Measurements from ENCODE around the gene FBF1.

Gene FBF1

DNA sequence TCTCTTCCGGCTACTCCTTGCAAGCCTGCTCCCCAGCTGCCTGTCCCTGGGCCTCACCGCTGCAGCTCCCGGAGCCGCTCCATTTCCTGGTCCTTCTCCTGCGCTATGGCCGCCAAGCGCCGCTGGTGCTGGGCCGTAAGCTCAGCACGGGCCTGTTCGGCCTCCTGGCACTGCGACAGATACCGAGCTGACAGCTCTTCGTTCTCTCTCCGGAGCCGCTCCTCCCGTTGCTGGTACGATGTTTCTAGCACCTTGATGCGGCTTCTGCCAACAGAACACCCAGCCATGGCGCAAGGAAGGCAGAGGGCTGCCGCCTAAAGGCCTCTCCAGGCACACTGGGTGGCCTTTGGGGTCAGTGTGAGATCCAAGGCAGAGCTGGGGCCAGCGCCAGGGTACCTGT is 21.2 kb downstream of the FBF1 start:
- no peak overlapping the region for H3K4me3 ChIP-seq (ENCODE audit: low read depth in 1 of 5, low read length in 5 of 5)
- no peak overlapping the region for H3K27ac ChIP-seq (ENCODE audit: low read depth, low read length)
- H3K9ac ChIP-seq (ENCODE audit: low read length in 5 of 5), result no peak overlapping the region
- H3K9me3 ChIP-seq (ENCODE audit: control insufficient read depth in 5 of 5, low read length in 5 of 5), result no peaks in the 10 kb centered on the region
- peaks cover 0 to 5% (median 0%) of the 10 kb centered on the region in 5 donors for H3K4me1 ChIP-seq (ENCODE audit: control insufficient read depth in 5 of 5, insufficient read depth in 5 of 5, low read length in 5 of 5)
- peaks cover 0 to 35% (median 20%) of the 10 kb centered on the region in 5 donors for H3K36me3 ChIP-seq (ENCODE audit: control insufficient read depth in 5 of 5, insufficient read depth in 5 of 5, low read length in 5 of 5)
- H3K27me3 ChIP-seq (ENCODE audit: control insufficient read depth in 5 of 5, insufficient read depth in 4 of 5, low read length in 5 of 5), result no peaks in the 10 kb centered on the region

DNA sequence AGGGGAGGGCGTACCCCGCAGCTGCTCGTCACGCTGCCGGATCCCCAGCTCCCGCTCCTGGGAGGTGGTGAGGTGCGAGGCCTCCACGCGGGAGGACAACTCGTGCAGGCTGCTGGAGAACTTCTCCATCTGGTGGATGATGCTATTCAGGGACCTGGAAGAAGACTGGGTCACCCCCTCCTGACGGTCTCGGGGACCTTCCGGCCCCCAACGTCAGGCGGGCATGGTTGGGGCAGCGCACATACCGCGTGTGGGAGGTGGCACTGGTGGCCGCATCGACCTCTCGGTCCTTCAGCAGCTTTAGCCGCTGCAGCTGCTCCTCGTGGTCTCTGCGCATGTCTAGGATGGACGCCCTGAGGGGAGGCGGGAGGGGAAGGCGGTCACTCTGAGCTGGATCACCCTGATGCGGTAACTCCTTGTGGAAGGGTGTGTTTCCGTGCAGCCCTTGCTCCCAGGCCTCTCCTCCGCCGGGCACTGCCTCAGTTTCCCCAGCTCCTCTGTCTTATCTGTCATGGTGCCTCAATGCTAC is 22.9 kb downstream of the FBF1 start:
- no peaks in the 10 kb centered on the region for H3K27me3 ChIP-seq (ENCODE audit: control insufficient read depth in 5 of 5, insufficient read depth in 4 of 5, low read length in 5 of 5)
- H3K36me3 ChIP-seq (ENCODE audit: control insufficient read depth in 5 of 5, insufficient read depth in 5 of 5, low read length in 5 of 5), result peaks cover 0 to 45% (median 26%) of the 10 kb centered on the region in 5 donors
- peaks cover 0 to 5% (median 0%) of the 10 kb centered on the region in 5 donors for H3K4me1 ChIP-seq (ENCODE audit: control insufficient read depth in 5 of 5, insufficient read depth in 5 of 5, low read length in 5 of 5)
- H3K27ac ChIP-seq (ENCODE audit: low read depth, low read length), result no peak overlapping the region
- no peak overlapping the region for H3K4me3 ChIP-seq (ENCODE audit: low read depth in 1 of 5, low read length in 5 of 5)
- no peak overlapping the region for H3K9ac ChIP-seq (ENCODE audit: low read length in 5 of 5)
- no peaks in the 10 kb centered on the region for H3K9me3 ChIP-seq (ENCODE audit: control insufficient read depth in 5 of 5, low read length in 5 of 5)

DNA sequence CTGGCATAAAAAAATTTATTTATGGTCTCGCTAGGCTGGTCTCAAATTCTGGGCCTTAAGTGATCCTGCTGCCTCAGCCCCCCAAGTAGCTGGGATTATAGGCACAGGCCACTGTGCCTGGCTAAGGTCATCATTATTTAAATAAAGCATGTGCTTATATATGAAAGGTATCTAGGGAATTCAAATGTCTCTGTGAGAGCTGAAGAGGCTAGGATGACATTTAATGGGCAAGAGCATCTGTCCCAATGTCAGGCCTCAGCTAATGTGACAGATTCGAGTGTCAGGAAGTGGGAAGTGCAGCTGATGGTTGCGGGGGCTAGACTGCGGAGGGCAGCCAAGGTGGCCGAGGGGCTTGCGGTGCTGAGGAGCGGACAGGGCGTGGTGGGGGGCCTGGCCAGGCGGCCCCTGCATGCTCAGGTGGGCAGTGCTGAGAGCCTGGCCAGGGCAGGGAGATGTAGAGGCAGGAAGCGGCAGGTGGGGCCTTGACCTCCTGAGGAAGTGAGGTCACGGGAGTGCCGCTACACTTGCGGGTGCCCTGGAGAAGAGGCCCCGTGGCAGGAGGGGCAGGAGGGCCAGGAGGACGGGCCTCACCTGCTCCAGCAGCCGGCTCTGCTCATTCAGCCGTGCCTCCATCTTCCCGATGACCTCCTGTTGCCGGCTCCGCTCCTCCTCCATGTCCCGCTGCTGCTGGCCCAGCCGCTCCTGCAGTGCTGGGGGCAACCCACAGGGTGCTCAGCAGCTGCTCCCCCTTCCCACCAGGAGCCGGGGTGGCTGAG is 23.5 kb downstream of the FBF1 start:
- H3K27ac ChIP-seq (ENCODE audit: low read depth, low read length), result no peak overlapping the region
- no peaks in the 10 kb centered on the region for H3K9me3 ChIP-seq (ENCODE audit: control insufficient read depth in 5 of 5, low read length in 5 of 5)
- H3K9ac ChIP-seq (ENCODE audit: low read length in 5 of 5), result no peak overlapping the region
- H3K27me3 ChIP-seq (ENCODE audit: control insufficient read depth in 5 of 5, insufficient read depth in 4 of 5, low read length in 5 of 5), result no peaks in the 10 kb centered on the region
- H3K36me3 ChIP-seq (ENCODE audit: control insufficient read depth in 5 of 5, insufficient read depth in 5 of 5, low read length in 5 of 5), result peaks cover 0 to 42% (median 25%) of the 10 kb centered on the region in 5 donors
- H3K4me3 ChIP-seq (ENCODE audit: low read depth in 1 of 5, low read length in 5 of 5), result no peak overlapping the region
- H3K4me1 ChIP-seq (ENCODE audit: control insufficient read depth in 5 of 5, insufficient read depth in 5 of 5, low read length in 5 of 5), result peaks cover 0 to 5% (median 0%) of the 10 kb centered on the region in 5 donors

- no peak overlapping the region for H3K27ac ChIP-seq (ENCODE audit: low read depth, low read length)
- H3K27me3 ChIP-seq (ENCODE audit: control insufficient read depth in 5 of 5, insufficient read depth in 4 of 5, low read length in 5 of 5), result no peaks in the 10 kb centered on the region
- peaks cover 0 to 53% (median 26%) of the 10 kb centered on the region in 5 donors for H3K36me3 ChIP-seq (ENCODE audit: control insufficient read depth in 5 of 5, insufficient read depth in 5 of 5, low read length in 5 of 5)
- no peak overlapping the region for H3K4me3 ChIP-seq (ENCODE audit: low read depth in 1 of 5, low read length in 5 of 5)
- no peak overlapping the region for H3K9ac ChIP-seq (ENCODE audit: low read length in 5 of 5)
- no peaks in the 10 kb centered on the region for H3K9me3 ChIP-seq (ENCODE audit: control insufficient read depth in 5 of 5, low read length in 5 of 5)
- peaks cover 0 to 4% (median 0%) of the 10 kb centered on the region in 5 donors for H3K4me1 ChIP-seq (ENCODE audit: control insufficient read depth in 5 of 5, insufficient read depth in 5 of 5, low read length in 5 of 5)
Measured at GRCh38 chr17:75915268-75915667, 25.6 kb downstream of the FBF1 start.

DNA sequence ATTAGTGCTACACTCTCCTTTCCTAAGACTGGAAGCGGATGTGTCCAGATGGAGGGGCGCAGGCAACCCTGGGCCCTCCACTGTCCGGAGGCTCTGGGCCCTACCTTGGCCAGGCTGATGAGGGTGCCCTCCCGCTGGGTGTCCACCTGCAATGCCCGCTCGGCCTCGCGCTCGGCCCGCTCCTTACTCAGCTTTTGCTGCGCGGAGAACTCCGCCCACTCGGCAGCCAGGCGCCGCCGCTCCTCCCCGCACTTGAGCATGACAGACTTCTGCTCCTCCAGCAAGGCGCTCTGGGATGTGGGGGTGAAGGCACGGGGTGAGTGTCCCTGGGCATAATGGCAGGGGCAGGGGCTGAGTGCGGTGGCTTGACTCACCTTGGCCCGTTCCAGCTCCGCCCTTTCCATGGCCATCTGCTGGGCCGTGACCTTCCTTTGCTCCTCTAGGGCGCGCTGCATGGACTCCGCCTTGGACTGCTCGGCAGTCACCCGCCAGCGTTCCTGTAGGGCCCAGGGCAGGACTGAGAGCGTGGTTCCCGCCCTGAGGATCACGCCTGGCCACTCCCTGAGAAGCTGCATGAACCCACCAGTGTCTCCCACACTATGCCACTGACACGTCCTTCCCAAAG is 26.1 kb downstream of the FBF1 start:
- H3K36me3 ChIP-seq (ENCODE audit: control insufficient read depth in 5 of 5, insufficient read depth in 5 of 5, low read length in 5 of 5), result peaks cover 0 to 48% (median 24%) of the 10 kb centered on the region in 5 donors
- no peak overlapping the region for H3K27ac ChIP-seq (ENCODE audit: low read depth, low read length)
- no peak overlapping the region for H3K4me3 ChIP-seq (ENCODE audit: low read depth in 1 of 5, low read length in 5 of 5)
- H3K27me3 ChIP-seq (ENCODE audit: control insufficient read depth in 5 of 5, insufficient read depth in 4 of 5, low read length in 5 of 5), result no peaks in the 10 kb centered on the region
- no peak overlapping the region for H3K9ac ChIP-seq (ENCODE audit: low read length in 5 of 5)
- peaks cover 0 to 4% (median 0%) of the 10 kb centered on the region in 5 donors for H3K4me1 ChIP-seq (ENCODE audit: control insufficient read depth in 5 of 5, insufficient read depth in 5 of 5, low read length in 5 of 5)
- no peaks in the 10 kb centered on the region for H3K9me3 ChIP-seq (ENCODE audit: control insufficient read depth in 5 of 5, low read length in 5 of 5)

GRCh38 chr17:75913537-75914210 is 27.2 kb downstream of the FBF1 start:
- peaks cover 0 to 41% (median 17%) of the 10 kb centered on the region in 5 donors for H3K36me3 ChIP-seq (ENCODE audit: control insufficient read depth in 5 of 5, insufficient read depth in 5 of 5, low read length in 5 of 5)
- no peak overlapping the region for H3K4me3 ChIP-seq (ENCODE audit: low read depth in 1 of 5, low read length in 5 of 5)
- H3K9ac ChIP-seq (ENCODE audit: low read length in 5 of 5), result no peak overlapping the region
- no peaks in the 10 kb centered on the region for H3K27me3 ChIP-seq (ENCODE audit: control insufficient read depth in 5 of 5, insufficient read depth in 4 of 5, low read length in 5 of 5)
- H3K9me3 ChIP-seq (ENCODE audit: control insufficient read depth in 5 of 5, low read length in 5 of 5), result no peaks in the 10 kb centered on the region
- peaks cover 0 to 4% (median 0%) of the 10 kb centered on the region in 5 donors for H3K4me1 ChIP-seq (ENCODE audit: control insufficient read depth in 5 of 5, insufficient read depth in 5 of 5, low read length in 5 of 5)
- no peak overlapping the region for H3K27ac ChIP-seq (ENCODE audit: low read depth, low read length)

DNA sequence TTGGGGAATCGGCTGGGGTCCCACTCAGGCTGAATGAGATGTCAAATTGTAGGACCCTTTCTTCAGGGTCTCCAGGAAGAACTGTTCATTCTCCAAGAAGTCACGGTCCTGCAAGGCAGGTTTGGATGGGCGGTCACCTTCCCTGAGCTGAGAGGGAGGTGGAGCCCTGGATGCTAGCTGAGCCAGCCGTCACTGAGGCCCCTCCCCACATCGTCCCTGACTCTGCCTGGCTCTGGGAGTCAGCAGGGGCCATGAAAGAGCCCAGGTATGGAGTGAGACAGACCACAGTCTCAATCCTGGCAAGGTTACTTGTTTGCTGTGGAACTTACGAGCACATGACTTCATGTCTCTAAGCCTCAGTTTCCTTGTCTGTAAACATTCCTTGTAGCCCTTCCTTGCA is 30.1 kb downstream of the FBF1 start:
- no peak overlapping the region for H3K4me3 ChIP-seq (ENCODE audit: low read depth in 1 of 5, low read length in 5 of 5)
- no peak overlapping the region for H3K27ac ChIP-seq (ENCODE audit: low read depth, low read length)
- peaks cover 0 to 31% (median 12%) of the 10 kb centered on the region in 5 donors for H3K36me3 ChIP-seq (ENCODE audit: control insufficient read depth in 5 of 5, insufficient read depth in 5 of 5, low read length in 5 of 5)
- no peaks in the 10 kb centered on the region for H3K9me3 ChIP-seq (ENCODE audit: control insufficient read depth in 5 of 5, low read length in 5 of 5)
- no peak overlapping the region for H3K9ac ChIP-seq (ENCODE audit: low read length in 5 of 5)
- H3K27me3 ChIP-seq (ENCODE audit: control insufficient read depth in 5 of 5, insufficient read depth in 4 of 5, low read length in 5 of 5), result no peaks in the 10 kb centered on the region
- H3K4me1 ChIP-seq (ENCODE audit: control insufficient read depth in 5 of 5, insufficient read depth in 5 of 5, low read length in 5 of 5), result peaks cover 0 to 4% (median 0%) of the 10 kb centered on the region in 5 donors

- H3K27ac ChIP-seq (ENCODE audit: low read depth, low read length), result no peak overlapping the region
- H3K4me3 ChIP-seq (ENCODE audit: low read depth in 1 of 5, low read length in 5 of 5), result no peak overlapping the region
- no peaks in the 10 kb centered on the region for H3K9me3 ChIP-seq (ENCODE audit: control insufficient read depth in 5 of 5, low read length in 5 of 5)
- H3K27me3 ChIP-seq (ENCODE audit: control insufficient read depth in 5 of 5, insufficient read depth in 4 of 5, low read length in 5 of 5), result no peaks in the 10 kb centered on the region
- H3K36me3 ChIP-seq (ENCODE audit: control insufficient read depth in 5 of 5, insufficient read depth in 5 of 5, low read length in 5 of 5), result peaks cover 0 to 28% (median 10%) of the 10 kb centered on the region in 5 donors
- peaks cover 0 to 4% (median 0%) of the 10 kb centered on the region in 5 donors for H3K4me1 ChIP-seq (ENCODE audit: control insufficient read depth in 5 of 5, insufficient read depth in 5 of 5, low read length in 5 of 5)
- H3K9ac ChIP-seq (ENCODE audit: low read length in 5 of 5), result no peak overlapping the region
Measured at GRCh38 chr17:75909812-75910274, 31.0 kb downstream of the FBF1 start.

DNA sequence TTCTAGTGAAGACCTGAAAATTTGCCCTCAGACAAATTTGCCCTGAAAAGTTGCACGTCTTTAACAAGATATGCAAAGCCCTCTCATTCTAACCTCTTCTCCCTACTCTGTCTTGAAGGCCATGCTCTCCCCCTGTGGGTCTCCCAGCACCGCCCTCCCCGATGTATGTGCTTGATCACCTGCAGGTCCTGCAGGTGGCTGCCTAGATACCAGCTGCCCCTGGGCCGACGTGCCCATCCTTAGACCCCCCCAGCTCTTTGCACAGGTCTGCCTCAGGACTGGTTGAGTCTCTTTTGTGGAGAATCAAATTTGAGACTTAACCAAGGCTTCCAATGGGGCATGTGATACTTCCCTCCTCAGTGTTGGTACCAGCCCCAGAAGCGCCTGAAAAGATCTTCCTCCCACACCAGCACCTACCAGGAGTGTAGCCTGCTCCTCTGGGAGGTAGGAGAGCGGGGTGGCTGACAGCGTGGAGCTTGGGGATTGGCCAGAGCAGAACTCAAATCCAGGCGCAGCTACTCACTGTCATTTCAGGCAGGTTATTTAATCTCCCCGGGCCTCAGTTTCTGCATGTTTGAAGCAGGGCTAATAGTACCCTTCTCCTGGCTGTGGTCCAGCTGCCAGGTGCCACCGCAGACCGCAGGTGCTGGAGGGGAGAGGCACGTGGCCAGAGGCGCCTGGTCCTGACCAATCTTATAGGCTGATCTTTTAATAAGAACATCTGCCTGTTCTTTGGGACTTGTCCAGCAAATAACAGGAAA is 31.6 kb downstream of the FBF1 start:
- Histone ChIP-seq H3K4me1 (ENCODE audit: control insufficient read depth in 5 of 5, insufficient read depth in 5 of 5, low read length in 5 of 5) (peaks cover 0 to 6% (median 3%) of the 10 kb centered on the region in 5 donors), H3K36me3 (ENCODE audit: control insufficient read depth in 5 of 5, insufficient read depth in 5 of 5, low read length in 5 of 5) (peaks cover 0 to 22% (median 6%) of the 10 kb centered on the region in 5 donors), H3K9me3 (ENCODE audit: control insufficient read depth in 5 of 5, low read length in 5 of 5) (no peaks in the 10 kb centered on the region), H3K27me3 (ENCODE audit: control insufficient read depth in 5 of 5, insufficient read depth in 4 of 5, low read length in 5 of 5) (no peaks in the 10 kb centered on the region), H3K27ac (ENCODE audit: low read depth, low read length) (no peak overlapping the region), H3K9ac (ENCODE audit: low read length in 5 of 5) (no peak overlapping the region), H3K4me3 (ENCODE audit: low read depth in 1 of 5, low read length in 5 of 5) (no peak overlapping the region)
